Dendritic cell treated with granulocyte-macrophage colony-stimulating factor and Interleukin-4, amounts not matched to agents 40 ng/mL and 50 ng/mL, for 4 days (primary cell): ENCODE results near the gene TEX55.
"Not testable (repeated sequence)": the region's sequence is repeated elsewhere in the genome, so short reads cannot be mapped to it uniquely, and the experiment has no call there.

Source experiments
- H3K27ac Mint-ChIP-seq: one replicate; pipeline ENCODE4 v1.8.0; 2022; ENCODE audit warnings: mild to moderate bottlenecking, mixed read lengths
- H3K27me3 Mint-ChIP-seq: one replicate; pipeline ENCODE4 v1.8.0; 2022; ENCODE audit warnings: mild to moderate bottlenecking, mixed read lengths
- H3K36me3 Mint-ChIP-seq: one replicate; pipeline ENCODE4 v1.8.0; 2022; ENCODE audit warnings: low read depth, mixed read lengths
- H3K4me1 Mint-ChIP-seq: one replicate; pipeline ENCODE4 v1.8.0; 2022; ENCODE audit warnings: low read depth, mixed read lengths
- H3K4me3 Mint-ChIP-seq: one replicate; pipeline ENCODE4 v1.8.0; 2022; ENCODE audit warnings: mild to moderate bottlenecking, moderate library complexity, mixed read lengths
- H3K9me3 Mint-ChIP-seq: one replicate; pipeline ENCODE4 v1.8.0; 2022; ENCODE audit warnings: mixed read lengths
- intact Hi-C: fragments of 100-400 bp; cut with micrococcal nuclease; formaldehyde crosslinking; loops from one replicate; pipeline ENCODE4 v1.15.0; 2022

TEX55 gene

GRCh38 chr3:119145128-119145499, 851 bp upstream of the TEX55 start:
- Mint-ChIP-seq H3K27me3 (no peaks in the 10 kb centered on the region), H3K4me3 (no peak overlapping the region), H3K36me3 (no peaks in the 10 kb centered on the region), H3K9me3 (no peaks in the 10 kb centered on the region), H3K27ac (no peak overlapping the region), H3K4me1 (no peaks in the 10 kb centered on the region)
- intact Hi-C loops, result loop anchor here (5.0 to 10.0 kb wide), 2 partner anchors 97 to 540 kb away; partner anchors contain the start of gene B4GALT4

GRCh38 chr3:119146578-119147375, 812 bp downstream of the TEX55 start:
- no peaks in the 10 kb centered on the region for H3K9me3 Mint-ChIP-seq
- H3K27me3 Mint-ChIP-seq, result no peaks in the 10 kb centered on the region
- no peak overlapping the region for H3K27ac Mint-ChIP-seq
- no peaks in the 10 kb centered on the region for H3K4me1 Mint-ChIP-seq
- H3K4me3 Mint-ChIP-seq, result no peak overlapping the region
- H3K36me3 Mint-ChIP-seq, result no peaks in the 10 kb centered on the region
- intact Hi-C loops, result loop anchor here (5.0 to 10.0 kb wide), 2 partner anchors 96 to 538 kb away; partner anchors contain the start of gene B4GALT4

- Mint-ChIP-seq H3K9me3 (no peaks in the 10 kb centered on the region), H3K4me1 (no peaks in the 10 kb centered on the region), H3K27me3 (no peaks in the 10 kb centered on the region), H3K27ac (no peak overlapping the region), H3K4me3 (no peak overlapping the region), H3K36me3 (no peaks in the 10 kb centered on the region)
- intact Hi-C loops, result loop anchor here (5.0 to 10.0 kb wide), 2 partner anchors 95 to 537 kb away; partner anchors contain the start of gene B4GALT4
Measured at GRCh38 chr3:119147494-119147893, 1.5 kb downstream of the TEX55 start.

- Mint-ChIP-seq H3K27me3 (no peaks in the 10 kb centered on the region), H3K4me3 (no peak overlapping the region), H3K27ac (no peak overlapping the region), H3K4me1 (no peaks in the 10 kb centered on the region), H3K9me3 (peaks cover 7% of the 10 kb centered on the region), H3K36me3 (no peaks in the 10 kb centered on the region)
- intact Hi-C loops, result loop anchor here (5.0 to 10.0 kb wide), 2 partner anchors 94 to 536 kb away; partner anchors contain the start of gene B4GALT4
Measured at GRCh38 chr3:119148493-119149180, 2.7 kb downstream of the TEX55 start.

GRCh38 chr3:119149484-119149883, 3.5 kb downstream of the TEX55 start:
- no peaks in the 10 kb centered on the region for H3K27me3 Mint-ChIP-seq
- H3K9me3 Mint-ChIP-seq, result peaks cover 15% of the 10 kb centered on the region
- H3K36me3 Mint-ChIP-seq, result no peaks in the 10 kb centered on the region
- no peak overlapping the region for H3K4me3 Mint-ChIP-seq
- no peak overlapping the region for H3K27ac Mint-ChIP-seq
- H3K4me1 Mint-ChIP-seq, result no peaks in the 10 kb centered on the region
- intact Hi-C loops, result loop anchor here (5.0 to 10.0 kb wide), 2 partner anchors 93 to 535 kb away; partner anchors contain the start of gene B4GALT4

GRCh38 chr3:119156868-119157267, 10.9 kb downstream of the TEX55 start:
- Mint-ChIP-seq H3K36me3 (no peaks in the 10 kb centered on the region), H3K9me3 (peaks cover 44% of the 10 kb centered on the region), H3K4me3 (no peak overlapping the region), H3K27ac (no peak overlapping the region), H3K27me3 (no peaks in the 10 kb centered on the region), H3K4me1 (no peaks in the 10 kb centered on the region)
- intact Hi-C loops, result no loop called here

GRCh38 chr3:119157971-119158370, 12.0 kb downstream of the TEX55 start:
- no peaks in the 10 kb centered on the region for H3K36me3 Mint-ChIP-seq
- peaks cover 50% of the 10 kb centered on the region for H3K9me3 Mint-ChIP-seq
- intact Hi-C loops, result no loop called here
- no peak overlapping the region for H3K27ac Mint-ChIP-seq
- H3K4me3 Mint-ChIP-seq, result no peak overlapping the region
- H3K27me3 Mint-ChIP-seq, result no peaks in the 10 kb centered on the region
- no peaks in the 10 kb centered on the region for H3K4me1 Mint-ChIP-seq

GRCh38 chr3:119160361-119160760, 14.4 kb downstream of the TEX55 start:
- Mint-ChIP-seq H3K4me3 (no peak overlapping the region), H3K36me3 (no peaks in the 10 kb centered on the region), H3K9me3 (peaks cover 48% of the 10 kb centered on the region), H3K4me1 (no peaks in the 10 kb centered on the region), H3K27me3 (no peaks in the 10 kb centered on the region), H3K27ac (no peak overlapping the region)
- intact Hi-C loops, result no loop called here

GRCh38 chr3:119160815-119161214, 14.8 kb downstream of the TEX55 start:
- H3K4me1 Mint-ChIP-seq, result no peaks in the 10 kb centered on the region
- H3K36me3 Mint-ChIP-seq, result no peaks in the 10 kb centered on the region
- H3K4me3 Mint-ChIP-seq, result no peak overlapping the region
- peaks cover 48% of the 10 kb centered on the region for H3K9me3 Mint-ChIP-seq
- intact Hi-C loops, result no loop called here
- no peaks in the 10 kb centered on the region for H3K27me3 Mint-ChIP-seq
- H3K27ac Mint-ChIP-seq, result no peak overlapping the region

GRCh38 chr3:119161240-119161639, 15.3 kb downstream of the TEX55 start:
- Mint-ChIP-seq H3K27me3 (no peaks in the 10 kb centered on the region), H3K4me3 (no peak overlapping the region), H3K27ac (no peak overlapping the region), H3K4me1 (no peaks in the 10 kb centered on the region), H3K36me3 (no peaks in the 10 kb centered on the region), H3K9me3 (peaks cover 47% of the 10 kb centered on the region)
- intact Hi-C loops, result no loop called here

- H3K27ac Mint-ChIP-seq, H3K27me3 Mint-ChIP-seq, intact Hi-C loops, H3K4me3 Mint-ChIP-seq, H3K4me1 Mint-ChIP-seq, H3K36me3 Mint-ChIP-seq: not testable (repeated sequence)
- peaks cover 43% of the 10 kb centered on the region for H3K9me3 Mint-ChIP-seq
Measured at GRCh38 chr3:119164745-119165144, 18.8 kb downstream of the TEX55 start.

GRCh38 chr3:119170821-119171220, 24.9 kb downstream of the TEX55 start:
- Mint-ChIP-seq H3K27ac (no peak overlapping the region), H3K9me3 (peaks cover 11% of the 10 kb centered on the region), H3K27me3 (peaks cover 13% of the 10 kb centered on the region), H3K4me1 (peaks cover under 1% of the 10 kb centered on the region), H3K4me3 (no peak overlapping the region), H3K36me3 (no peaks in the 10 kb centered on the region)
- intact Hi-C loops, result no loop called here

- intact Hi-C loops, result no loop called here
- Mint-ChIP-seq H3K4me1 (peaks cover 10% of the 10 kb centered on the region), H3K27me3 (peaks cover 20% of the 10 kb centered on the region), H3K9me3 (no peaks in the 10 kb centered on the region), H3K4me3 (no peak within 1 kb of the TSS), H3K36me3 (no peaks in the 10 kb centered on the region), H3K27ac (no peak within 1 kb of the TSS)
Measured at GRCh38 chr3:119173325-119173724, 27.4 kb downstream of the TEX55 start, which contains the start of gene UPK1B. Gene UPK1B (plus strand): TSS chr3:119173598. CDS start chr3:119186742, 13,144 bp downstream.
